ENCODE measurements around the gene LYRM7.

DNA sequence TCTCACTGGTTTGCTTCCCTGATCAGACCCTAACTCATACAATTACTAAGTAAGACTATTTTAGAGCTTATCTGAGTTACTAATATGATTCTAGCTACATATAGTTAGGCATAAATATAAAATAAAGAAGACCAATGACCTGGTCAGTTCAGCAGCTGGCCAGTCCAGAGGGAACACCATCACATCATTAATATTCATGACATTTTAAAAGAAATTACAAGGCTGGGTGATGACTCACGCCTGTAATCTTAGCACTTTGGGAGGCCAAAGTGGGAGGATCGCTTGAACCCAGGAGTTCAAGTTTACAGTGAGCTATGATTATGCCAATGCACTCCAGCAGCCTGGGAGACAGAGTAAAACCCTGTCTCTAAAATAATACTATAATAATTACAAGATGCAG is 56.2 kb downstream of the LYRM7 start:
- TF ChIP-seq, protein P1, sequence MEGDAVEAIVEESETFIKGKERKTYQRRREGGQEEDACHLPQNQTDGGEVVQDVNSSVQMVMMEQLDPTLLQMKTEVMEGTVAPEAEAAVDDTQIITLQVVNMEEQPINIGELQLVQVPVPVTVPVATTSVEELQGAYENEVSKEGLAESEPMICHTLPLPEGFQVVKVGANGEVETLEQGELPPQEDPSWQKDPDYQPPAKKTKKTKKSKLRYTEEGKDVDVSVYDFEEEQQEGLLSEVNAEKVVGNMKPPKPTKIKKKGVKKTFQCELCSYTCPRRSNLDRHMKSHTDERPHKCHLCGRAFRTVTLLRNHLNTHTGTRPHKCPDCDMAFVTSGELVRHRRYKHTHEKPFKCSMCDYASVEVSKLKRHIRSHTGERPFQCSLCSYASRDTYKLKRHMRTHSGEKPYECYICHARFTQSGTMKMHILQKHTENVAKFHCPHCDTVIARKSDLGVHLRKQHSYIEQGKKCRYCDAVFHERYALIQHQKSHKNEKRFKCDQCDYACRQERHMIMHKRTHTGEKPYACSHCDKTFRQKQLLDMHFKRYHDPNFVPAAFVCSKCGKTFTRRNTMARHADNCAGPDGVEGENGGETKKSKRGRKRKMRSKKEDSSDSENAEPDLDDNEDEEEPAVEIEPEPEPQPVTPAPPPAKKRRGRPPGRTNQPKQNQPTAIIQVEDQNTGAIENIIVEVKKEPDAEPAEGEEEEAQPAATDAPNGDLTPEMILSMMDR (IDR thresholded peaks at IDR 0.05), result no peak
- TF ChIP-seq EP300 (IDR thresholded peaks at IDR 0.05) (no peak), POLR2A (IDR thresholded peaks at IDR 0.05; ENCODE audit: low read depth) (no peak)

All from esophagus muscularis mucosa (tissue), 4 donors.